ENCODE results near the gene RAB3A.

RAB3A gene

DNA sequence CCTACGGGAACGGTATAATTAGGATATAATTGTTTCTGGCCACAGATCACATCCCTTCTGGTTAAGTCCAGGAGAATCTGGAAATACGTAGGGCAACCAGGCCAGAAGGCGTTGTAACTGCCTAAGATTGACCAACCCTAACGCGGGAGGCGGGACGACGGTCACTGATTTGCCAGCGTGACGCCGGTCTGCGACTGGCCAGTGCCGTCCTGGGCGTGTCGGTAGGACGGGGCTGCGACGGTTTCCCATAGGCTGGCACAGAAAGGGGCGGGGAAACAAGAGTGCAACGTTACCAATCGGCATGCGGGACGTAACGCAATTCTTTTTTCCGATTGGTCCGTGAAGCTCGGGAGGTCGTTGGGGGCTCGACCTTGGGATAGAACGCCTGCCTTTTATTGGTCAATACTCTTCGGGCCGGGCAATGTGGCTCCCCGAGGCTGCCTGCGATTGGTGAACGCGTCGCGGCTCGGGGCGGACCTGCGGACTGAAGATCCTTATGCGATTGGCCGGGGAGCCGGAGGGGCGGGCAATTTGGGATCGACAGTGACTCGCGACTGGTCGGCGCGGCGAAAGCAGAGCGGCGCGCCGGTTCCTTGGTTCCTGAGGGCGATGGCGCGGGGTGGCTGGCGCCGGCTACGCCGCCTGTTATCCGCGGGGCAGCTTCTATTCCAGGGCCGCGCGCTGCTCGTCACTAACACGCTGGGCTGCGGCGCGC is 11.0 kb downstream of the RAB3A start, which contains the start of gene MPV17L2 (continued):
- TF ChIP-seq ZNF658 (tag by site-specific recombination; IDR thresholded peaks at IDR 0.05): no peak
- TF ChIP-seq ZNF169 (tag by site-specific recombination; IDR thresholded peaks at IDR 0.05): no peak
- no peak for TF ChIP-seq ZNF544 (tag by site-specific recombination; IDR thresholded peaks at IDR 0.05)
- no peak for TF ChIP-seq ZNF175 (tag by site-specific recombination; IDR thresholded peaks at IDR 0.05)
- no peak; the same call in 1 of the 2 replicates for TF ChIP-seq ZNF600 (tag by site-specific recombination; IDR thresholded peaks at IDR 0.05)
- TF ChIP-seq ZNF433 (tag by site-specific recombination; IDR thresholded peaks at IDR 0.05; ENCODE audit: low read depth): no peak
- TF ChIP-seq ZNF558 (tag by site-specific recombination; IDR thresholded peaks at IDR 0.05): no peak
- TF ChIP-seq ZNF571 (tag by site-specific recombination; IDR thresholded peaks at IDR 0.05): no peak
- no peak for TF ChIP-seq ZNF146 (tag by site-specific recombination; IDR thresholded peaks at IDR 0.05)
- TF ChIP-seq HOXC10 (CRISPR knock-in tag; IDR thresholded peaks at IDR 0.05): no peak
- no peak for TF ChIP-seq ZNF791 (tag by site-specific recombination; IDR thresholded peaks at IDR 0.05)
- no peak for TF ChIP-seq ZNF148 (tag by site-specific recombination; IDR thresholded peaks at IDR 0.05; ENCODE audit: borderline replicate concordance)
- 0 out of 2 replicates have a peak, but pooled peaks have one; percentile 47 for TF ChIP-seq ZSCAN30 (tag by site-specific recombination; IDR thresholded peaks at IDR 0.05)
- no peak for TF ChIP-seq ZNF202 (tag by site-specific recombination; IDR thresholded peaks at IDR 0.05; ENCODE audit: borderline replicate concordance)
- TF ChIP-seq KLF17 (tag by site-specific recombination; IDR thresholded peaks at IDR 0.05): 0 out of 2 replicates have a peak, but pooled peaks have one; percentile 17
- TF ChIP-seq, protein P1, sequence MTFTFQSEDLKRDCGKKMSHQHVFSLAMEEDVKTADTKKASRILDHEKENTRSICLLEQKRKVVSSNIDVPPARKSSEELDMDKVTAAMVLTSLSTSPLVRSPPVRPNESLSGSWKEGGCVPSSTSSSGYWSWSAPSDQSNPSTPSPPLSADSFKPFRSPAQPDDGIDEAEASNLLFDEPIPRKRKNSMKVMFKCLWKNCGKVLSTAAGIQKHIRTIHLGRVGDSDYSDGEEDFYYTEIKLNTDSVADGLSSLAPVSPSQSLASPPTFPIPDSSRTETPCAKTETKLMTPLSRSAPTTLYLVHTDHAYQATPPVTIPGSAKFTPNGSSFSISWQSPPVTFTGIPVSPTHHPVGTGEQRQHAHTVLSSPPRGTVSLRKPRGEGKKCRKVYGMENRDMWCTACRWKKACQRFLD (tag by site-specific recombination; IDR thresholded peaks at IDR 0.05): no peak
- TF ChIP-seq KLF9 (tag by site-specific recombination; IDR thresholded peaks at IDR 0.05; ENCODE audit: low read depth): peak; percentile 39; the same call in 1 of the 2 replicates
- no peak for TF ChIP-seq ZNF660 (tag by site-specific recombination; IDR thresholded peaks at IDR 0.05)
- TF ChIP-seq, protein P2, sequence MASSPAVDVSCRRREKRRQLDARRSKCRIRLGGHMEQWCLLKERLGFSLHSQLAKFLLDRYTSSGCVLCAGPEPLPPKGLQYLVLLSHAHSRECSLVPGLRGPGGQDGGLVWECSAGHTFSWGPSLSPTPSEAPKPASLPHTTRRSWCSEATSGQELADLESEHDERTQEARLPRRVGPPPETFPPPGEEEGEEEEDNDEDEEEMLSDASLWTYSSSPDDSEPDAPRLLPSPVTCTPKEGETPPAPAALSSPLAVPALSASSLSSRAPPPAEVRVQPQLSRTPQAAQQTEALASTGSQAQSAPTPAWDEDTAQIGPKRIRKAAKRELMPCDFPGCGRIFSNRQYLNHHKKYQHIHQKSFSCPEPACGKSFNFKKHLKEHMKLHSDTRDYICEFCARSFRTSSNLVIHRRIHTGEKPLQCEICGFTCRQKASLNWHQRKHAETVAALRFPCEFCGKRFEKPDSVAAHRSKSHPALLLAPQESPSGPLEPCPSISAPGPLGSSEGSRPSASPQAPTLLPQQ (tag by site-specific recombination; IDR thresholded peaks at IDR 0.05): no peak
- no peak for TF ChIP-seq SETDB1 (IDR thresholded peaks at IDR 0.05; ENCODE audit: insufficient read length, low read length)
- TF ChIP-seq ZNF157 (tag by site-specific recombination; IDR thresholded peaks at IDR 0.05): no peak
- TF ChIP-seq ZNF416 (tag by site-specific recombination; IDR thresholded peaks at IDR 0.05): no peak
- no peak for TF ChIP-seq ZNF792 (tag by site-specific recombination; IDR thresholded peaks at IDR 0.05)
- TF ChIP-seq, protein P3, sequence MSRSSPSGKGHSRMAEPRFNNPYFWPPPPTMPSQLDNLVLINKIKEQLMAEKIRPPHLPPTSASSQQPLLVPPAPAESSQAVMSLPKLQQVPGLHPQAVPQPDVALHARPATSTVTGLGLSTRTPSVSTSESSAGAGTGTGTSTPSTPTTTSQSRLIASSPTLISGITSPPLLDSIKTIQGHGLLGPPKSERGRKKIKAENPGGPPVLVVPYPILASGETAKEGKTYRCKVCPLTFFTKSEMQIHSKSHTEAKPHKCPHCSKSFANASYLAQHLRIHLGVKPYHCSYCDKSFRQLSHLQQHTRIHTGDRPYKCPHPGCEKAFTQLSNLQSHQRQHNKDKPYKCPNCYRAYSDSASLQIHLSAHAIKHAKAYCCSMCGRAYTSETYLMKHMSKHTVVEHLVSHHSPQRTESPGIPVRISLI (tag by site-specific recombination; IDR thresholded peaks at IDR 0.05): no peak
- TF ChIP-seq ZNF214 (tag by site-specific recombination; IDR thresholded peaks at IDR 0.05; ENCODE audit: borderline replicate concordance): no peak
- 0 out of 2 replicates have a peak, but pooled peaks have one; percentile 23 for TF ChIP-seq ZIC2 (tag by site-specific recombination; IDR thresholded peaks at IDR 0.05)
- TF ChIP-seq ZNF112 (tag by site-specific recombination; IDR thresholded peaks at IDR 0.05): no peak
- TF ChIP-seq TCF7L2 (IDR thresholded peaks at IDR 0.05; ENCODE audit: borderline replicate concordance, low read depth, low read length): no peak
- TF ChIP-seq ZBTB20 (tag by site-specific recombination; IDR thresholded peaks at IDR 0.05): peak; percentile 78; the same call in 1 of the 2 replicates
- no peak for TF ChIP-seq ZNF701 (tag by site-specific recombination; IDR thresholded peaks at IDR 0.05)
- no peak for TF ChIP-seq ZNF548 (tag by site-specific recombination; IDR thresholded peaks at IDR 0.05)
- TF ChIP-seq KLF8 (tag by site-specific recombination; IDR thresholded peaks at IDR 0.05): peak; percentile 23

Measured in HEK293 (cell line).